Renal cortex interstitium (tissue), 11 donors: ENCODE data around the gene SEMA3A. TPM values are rescaled to one million over a fixed set of nuclear protein-coding genes. Genes with fewer than 3 reads are reported as not detected.
"Not testable (repeated sequence)": the region's sequence is repeated elsewhere in the genome, so short reads cannot be mapped to it uniquely, and the experiment has no call there.

ENCODE experiments used
- DNase-seq, 11 donors: peaks; one replicate each; pipeline ENCODE4 v3.0.0-alpha.2; 2013; ENCODE audit warnings: low read depth in 9 of 11, low spot score in 4 of 11; ENCODE audit errors: extremely low read depth in 1 of 11
- polyA plus RNA-seq, 3 donors: library from polyadenylated mRNA; unstranded; fragments of 120-200 nt; gene quantifications; one replicate each; pipeline ENCODE4 v1.2.1, GENCODE V29; 2013; ENCODE audit not compliant: insufficient read length in 3 of 3

SEMA3A gene
- polyA plus RNA-seq, 3 donors: 10.8 to 16.4 (median 15.6) TPM

- DNase-seq: no peak
These were observed 103.3 kb downstream of the SEMA3A start for GRCh38 chr7:84091318-84091717.

- DNase-seq: peak in 3 of 11 donors; percentile 35 to 46 (median 39)
These were observed 105.8 kb downstream of the SEMA3A start for GRCh38 chr7:84088802-84089201.

- no peak for DNase-seq
These were observed 108.6 kb downstream of the SEMA3A start for GRCh38 chr7:84085998-84086397.

GRCh38 chr7:84085147-84085546 is 109.4 kb downstream of the SEMA3A start:
- DNase-seq: peak in 10 of 11 donors; percentile 25 to 75 (median 58)

- no peak for DNase-seq
These were observed 110.7 kb downstream of the SEMA3A start for GRCh38 chr7:84083846-84084245.

- DNase-seq: no peak
These were observed 112.5 kb downstream of the SEMA3A start for GRCh38 chr7:84081973-84082522.

- no peak for DNase-seq
These were observed 117.3 kb downstream of the SEMA3A start for GRCh38 chr7:84077336-84077735.

- no peak for DNase-seq
These were observed 118.4 kb downstream of the SEMA3A start for GRCh38 chr7:84076219-84076618.

- DNase-seq: no peak
These were observed 121.3 kb downstream of the SEMA3A start for GRCh38 chr7:84073186-84073875.

- no peak for DNase-seq
These were observed 123.8 kb downstream of the SEMA3A start for GRCh38 chr7:84070770-84071169.

GRCh38 chr7:84069999-84070500 is 124.5 kb downstream of the SEMA3A start:
- no peak for DNase-seq

GRCh38 chr7:84069033-84069432 is 125.6 kb downstream of the SEMA3A start:
- DNase-seq: no peak

GRCh38 chr7:84062489-84062901 is 132.1 kb downstream of the SEMA3A start:
- not testable (repeated sequence) for DNase-seq

GRCh38 chr7:84060760-84061261 is 133.8 kb downstream of the SEMA3A start:
- no peak for DNase-seq

- DNase-seq: no peak
These were observed 134.6 kb downstream of the SEMA3A start for GRCh38 chr7:84060000-84060399.

GRCh38 chr7:84058311-84059076 is 136.1 kb downstream of the SEMA3A start:
- no peak for DNase-seq

- no peak for DNase-seq
These were observed 137.0 kb downstream of the SEMA3A start for GRCh38 chr7:84057576-84057975.

GRCh38 chr7:84055904-84056605 is 138.5 kb downstream of the SEMA3A start:
- DNase-seq: no peak

GRCh38 chr7:84055199-84055598 is 139.4 kb downstream of the SEMA3A start:
- DNase-seq: not testable (repeated sequence)
